H9 (cell line): ENCODE data around the gene USP3. TPM values are rescaled to one million over a fixed set of nuclear protein-coding genes. Genes with fewer than 3 reads are reported as not detected.

Experiments used
- DNase-seq: peaks from one replicate; pipeline ENCODE4 v3.0.0-alpha.2; 2017
- H2AFZ ChIP-seq: one replicate; pipeline ENCODE4 v1.6.1; 2013; ENCODE audit warnings: mild to moderate bottlenecking, low read length, control low read depth, moderate library complexity
- H2AK5ac ChIP-seq: 2 replicates; pipeline ENCODE4 v1.6.1; 2013; ENCODE audit warnings: low read length, control low read depth, mixed read lengths; ENCODE audit not compliant: insufficient read length
- H2BK120ac ChIP-seq: one replicate; pipeline ENCODE4 v1.6.1; 2013; ENCODE audit warnings: low read depth, mild to moderate bottlenecking, low read length, control low read depth, inconsistent platforms; ENCODE audit not compliant: poor library complexity, severe bottlenecking
- H2BK12ac ChIP-seq: 2 replicates; pipeline ENCODE4 v1.6.1; 2013; ENCODE audit warnings: low read length, control low read depth, mixed read lengths, low read depth; ENCODE audit not compliant: insufficient read length
- H2BK15ac ChIP-seq: 2 replicates; pipeline ENCODE4 v1.6.1; 2013; ENCODE audit warnings: low read depth, low read length, control low read depth
- H2BK20ac ChIP-seq: one replicate; pipeline ENCODE4 v1.6.1; 2013; ENCODE audit warnings: low read depth, mild to moderate bottlenecking, low read length, control low read depth, inconsistent platforms; ENCODE audit not compliant: poor library complexity, severe bottlenecking
- H2BK5ac ChIP-seq: 2 replicates; pipeline ENCODE4 v1.6.1; 2013; ENCODE audit warnings: low read length, control low read depth, mixed read lengths; ENCODE audit not compliant: insufficient read length
- H3K14ac ChIP-seq: 2 replicates; pipeline ENCODE4 v1.6.1; 2013; ENCODE audit warnings: low read length, control low read depth; ENCODE audit not compliant: insufficient read depth
- H3K18ac ChIP-seq: 2 replicates; pipeline ENCODE4 v1.6.1; 2013; ENCODE audit warnings: low read depth, mild to moderate bottlenecking, mixed read lengths, low read length, control low read depth; ENCODE audit not compliant: insufficient read length
- H3K23ac ChIP-seq: 2 replicates; pipeline ENCODE4 v1.6.1; 2013; ENCODE audit warnings: low read length, control low read depth, mixed read lengths, low read depth; ENCODE audit not compliant: insufficient read length
- H3K23me2 ChIP-seq: 2 replicates; pipeline ENCODE4 v1.6.1; 2013; ENCODE audit warnings: low read depth, mild to moderate bottlenecking, mixed read lengths, low read length, control low read depth; ENCODE audit not compliant: insufficient read length, poor library complexity, severe bottlenecking
- H3K27ac ChIP-seq: 2 replicates; pipeline ENCODE4 v1.5.1; 2013; ENCODE audit warnings: low read length, control low read depth, mixed read lengths, low read depth; ENCODE audit not compliant: insufficient read length
- H3K27me3 ChIP-seq: 2 replicates; pipeline ENCODE4 v1.6.1; 2013; ENCODE audit warnings: low read length, control low read depth, inconsistent platforms; ENCODE audit not compliant: insufficient read depth
- H3K4ac ChIP-seq: 2 replicates; pipeline ENCODE4 v1.6.1; 2013; ENCODE audit warnings: low read depth, mild to moderate bottlenecking, control low read depth, inconsistent platforms, low read length, moderate library complexity
- H3K4me1 ChIP-seq: 2 replicates; pipeline ENCODE4 v1.6.1; 2013; ENCODE audit warnings: low read length, control low read depth, inconsistent platforms; ENCODE audit not compliant: insufficient read depth
- H3K4me2 ChIP-seq: 2 replicates; pipeline ENCODE4 v1.6.1; 2013; ENCODE audit warnings: low read length, control low read depth, mixed read lengths; ENCODE audit not compliant: insufficient read length, insufficient read depth
- H3K56ac ChIP-seq: 2 replicates; pipeline ENCODE4 v1.6.1; 2013; ENCODE audit warnings: low read depth, mild to moderate bottlenecking, mixed read lengths, low read length, control low read depth; ENCODE audit not compliant: insufficient read length
- H3K79me1 ChIP-seq: 2 replicates; pipeline ENCODE4 v1.6.1; 2013; ENCODE audit warnings: low read depth, mild to moderate bottlenecking, moderate library complexity, low read length, control low read depth, inconsistent platforms; ENCODE audit not compliant: insufficient read depth, poor library complexity, severe bottlenecking
- H3K79me2 ChIP-seq: 2 replicates; pipeline ENCODE4 v1.6.1; 2013; ENCODE audit warnings: low read length, control low read depth, inconsistent platforms; ENCODE audit not compliant: insufficient read depth
- H3K9ac ChIP-seq: 2 replicates; pipeline ENCODE4 v1.6.1; 2013; ENCODE audit warnings: low read length, control low read depth, mixed read lengths; ENCODE audit not compliant: insufficient read length; ENCODE audit errors: extremely low read depth
- H3K9me3 ChIP-seq: one replicate; pipeline ENCODE4 v1.6.1; 2013; ENCODE audit warnings: low read depth, low read length, inconsistent platforms; ENCODE audit not compliant: control insufficient read depth
- H3T11ph ChIP-seq: one replicate; pipeline ENCODE4 v1.6.1; 2013; ENCODE audit warnings: mild to moderate bottlenecking, low read length, control low read depth, inconsistent platforms
- H4K20me1 ChIP-seq: one replicate; pipeline ENCODE4 v1.6.1; 2013; ENCODE audit not compliant: control insufficient read depth, insufficient read length, insufficient read depth
- H4K5ac ChIP-seq: 2 replicates; pipeline ENCODE4 v1.6.1; 2013; ENCODE audit warnings: low read depth, mild to moderate bottlenecking, mixed read lengths, low read length, control low read depth; ENCODE audit not compliant: insufficient read length
- H4K8ac ChIP-seq: replicated peaks from 2 replicates; pipeline ENCODE4 v1.6.1; 2013; ENCODE audit warnings: low read length, control low read depth, mixed read lengths, low read depth; ENCODE audit not compliant: insufficient read length
- H4K91ac ChIP-seq: 2 replicates; pipeline ENCODE4 v1.6.1; 2013; ENCODE audit warnings: low read depth, mild to moderate bottlenecking, moderate library complexity, mixed read lengths, low read length, control low read depth; ENCODE audit not compliant: insufficient read length
- H3K27ac Mint-ChIP-seq, 3 experiments: 2 replicates in 2 of 3; 3 replicates in 1 of 3; pipeline ENCODE4 v1.8.0; 2020 to 2021; ENCODE audit warnings: mixed read lengths in 3 of 3, mild to moderate bottlenecking in 1 of 3, moderate library complexity in 1 of 3
- H3K27me3 Mint-ChIP-seq: 2 replicates; pipeline ENCODE4 v1.8.0; 2021; ENCODE audit warnings: low read depth, mild to moderate bottlenecking, moderate library complexity, mixed read lengths
- H3K36me3 Mint-ChIP-seq, 3 experiments: 2 replicates in 2 of 3; 3 replicates in 1 of 3; pipeline ENCODE4 v1.8.0; 2020 to 2021; ENCODE audit warnings: low read depth in 3 of 3, mixed read lengths in 3 of 3; ENCODE audit not compliant: insufficient read depth in 1 of 3
- H3K4me1 Mint-ChIP-seq, 2 experiments: 2 replicates each; pipeline ENCODE4 v1.8.0; 2020; ENCODE audit warnings: mixed read lengths in 2 of 2
- H3K4me3 Mint-ChIP-seq, 2 experiments: 2 replicates in 1 of 2; 3 replicates in 1 of 2; pipeline ENCODE4 v1.8.0; 2020 to 2021; ENCODE audit warnings: mild to moderate bottlenecking in 2 of 2, mixed read lengths in 2 of 2, moderate library complexity in 1 of 2
- H3K9me3 Mint-ChIP-seq, 2 experiments: 2 replicates in 1 of 2; 3 replicates in 1 of 2; pipeline ENCODE4 v1.8.0; 2020; ENCODE audit warnings: mild to moderate bottlenecking in 2 of 2, mixed read lengths in 2 of 2, moderate library complexity in 1 of 2
- WGBS: extraction: QIAGEN DNeasy Blood & Tissue Kit; methylation state at CpG from one replicate; pipeline ENCODE4 v1.1.7; 2013; ENCODE audit warnings: missing lambda C conversion rate, low lambda C conversion rate, mixed read lengths; ENCODE audit not compliant: insufficient read length; ENCODE audit errors: extremely low coverage; 5-methylcytosine and 5-hydroxymethylcytosine counted together
- total RNA-seq: library from RNA; stranded (reverse); gene quantifications from 2 replicates; pipeline ENCODE4 v1.2.1, GENCODE V29; 2021
- TF ChIP-seq, protein P1 (sequence below): fragments of 200-600 bp; sonication (generic); conservative IDR thresholded peaks from 3 replicates; pipeline ENCODE4 v1.8.0; 2021; ENCODE audit warnings: antibody characterized with exemption, mild to moderate bottlenecking

USP3 gene
- total RNA-seq, 1 experiment from 2014 or later = 14.2 TPM

GRCh38 chr15:63460210-63461155 lies 43.9 kb upstream of the USP3 start:
- WGBS = no CpG with 5 or more reads among the region's 15 CpGs
- Histone ChIP-seq H4K5ac (no peak overlapping the region), H3K9me3 (no peaks in the 10 kb centered on the region), H2BK5ac (no peak overlapping the region), H3K4me2 (peak overlapping the region; percentile 1), H3K4ac (no peak overlapping the region), H3K79me2 (no peaks in the 10 kb centered on the region), H4K20me1 (no peaks in the 10 kb centered on the region), H3K23ac (no peak overlapping the region), H3K14ac (no peak overlapping the region), H3K18ac (no peak overlapping the region), H4K91ac (no peak overlapping the region), H3K27me3 (no peaks in the 10 kb centered on the region; the same call in 1 of the 2 replicates), H2AK5ac (no peak overlapping the region), H3T11ph (no peak overlapping the region), H4K8ac (no peak overlapping the region), H2BK120ac (no peak overlapping the region), H2BK20ac (no peak overlapping the region), H3K27ac (no peak overlapping the region), H3K4me1 (no peaks in the 10 kb centered on the region), H2AFZ (no peak overlapping the region), H2BK15ac (no peak overlapping the region), H3K9ac (no peak overlapping the region), H3K79me1 (no peaks in the 10 kb centered on the region), H3K56ac (no peak overlapping the region), H3K23me2 (no peaks in the 10 kb centered on the region), H2BK12ac (no peak overlapping the region)
- Mint-ChIP-seq H3K27ac (peak overlapping the region in 1 of 3 experiments; percentile 56; a peak in 1 of 7 replicates), H3K9me3 (peaks cover 19 to 22% of the 10 kb centered on the region in 2 experiments), H3K4me3 (no peak overlapping the region; a peak in 1 of 5 replicates), H3K27me3 (peaks cover 15% of the 10 kb centered on the region), H3K36me3 (peaks cover 6 to 22% (median 7%) of the 10 kb centered on the region in 3 experiments), H3K4me1 (peaks cover 18 to 19% of the 10 kb centered on the region in 2 experiments)
- DNase-seq = no peak
- TF ChIP-seq, protein P1, sequence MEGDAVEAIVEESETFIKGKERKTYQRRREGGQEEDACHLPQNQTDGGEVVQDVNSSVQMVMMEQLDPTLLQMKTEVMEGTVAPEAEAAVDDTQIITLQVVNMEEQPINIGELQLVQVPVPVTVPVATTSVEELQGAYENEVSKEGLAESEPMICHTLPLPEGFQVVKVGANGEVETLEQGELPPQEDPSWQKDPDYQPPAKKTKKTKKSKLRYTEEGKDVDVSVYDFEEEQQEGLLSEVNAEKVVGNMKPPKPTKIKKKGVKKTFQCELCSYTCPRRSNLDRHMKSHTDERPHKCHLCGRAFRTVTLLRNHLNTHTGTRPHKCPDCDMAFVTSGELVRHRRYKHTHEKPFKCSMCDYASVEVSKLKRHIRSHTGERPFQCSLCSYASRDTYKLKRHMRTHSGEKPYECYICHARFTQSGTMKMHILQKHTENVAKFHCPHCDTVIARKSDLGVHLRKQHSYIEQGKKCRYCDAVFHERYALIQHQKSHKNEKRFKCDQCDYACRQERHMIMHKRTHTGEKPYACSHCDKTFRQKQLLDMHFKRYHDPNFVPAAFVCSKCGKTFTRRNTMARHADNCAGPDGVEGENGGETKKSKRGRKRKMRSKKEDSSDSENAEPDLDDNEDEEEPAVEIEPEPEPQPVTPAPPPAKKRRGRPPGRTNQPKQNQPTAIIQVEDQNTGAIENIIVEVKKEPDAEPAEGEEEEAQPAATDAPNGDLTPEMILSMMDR = no peak
